HG03095 (cell line): Measurements from ENCODE around the gene THRA.

Source experiments
- ATAC-seq: cut with Tn5 transposase; IDR thresholded peaks from one replicate; pipeline ENCODE4 v1.9.1; 2021; ENCODE audit warnings: moderate library complexity; ENCODE audit not compliant: unreplicated experiment

Gene THRA

GRCh38 chr17:40062329-40063186 lies at the start of gene THRA:
THRA (plus strand) TSS chr17:40062965; CDS start chr17:40074489, 11,524 bp downstream.
- peak; percentile 51 for ATAC-seq

- no peak for ATAC-seq
These were observed 48.3 kb upstream of the THRA start for GRCh38 chr17:40014375-40014980.

- no peak for ATAC-seq
These were observed 47.5 kb upstream of the THRA start, which contains the start of gene CSF3 for GRCh38 chr17:40015005-40015997. CSF3 (plus strand) TSS chr17:40015440; CDS start chr17:40015475, 35 bp downstream.

GRCh38 chr17:40015998-40016985 lies 46.5 kb upstream of the THRA start:
- ATAC-seq: no peak

GRCh38 chr17:40017422-40018080 lies 45.2 kb upstream of the THRA start:
- ATAC-seq: no peak

GRCh38 chr17:40018211-40019121 lies 44.3 kb upstream of the THRA start:
- no peak for ATAC-seq

- ATAC-seq: no peak
These were observed 43.4 kb upstream of the THRA start for GRCh38 chr17:40019140-40019991.

- ATAC-seq: no peak
These were observed 42.6 kb upstream of the THRA start for GRCh38 chr17:40020146-40020545.

GRCh38 chr17:40021451-40021971 lies 41.3 kb upstream of the THRA start:
- no peak for ATAC-seq

- no peak for ATAC-seq
These were observed 40.3 kb upstream of the THRA start for GRCh38 chr17:40022497-40022896.

- ATAC-seq: no peak
These were observed 39.7 kb upstream of the THRA start for GRCh38 chr17:40022961-40023541.

- no peak for ATAC-seq
These were observed 39.0 kb upstream of the THRA start for GRCh38 chr17:40023590-40024292.

- no peak for ATAC-seq
These were observed 37.9 kb upstream of the THRA start for GRCh38 chr17:40024901-40025300.

- ATAC-seq: no peak
These were observed 37.2 kb upstream of the THRA start for GRCh38 chr17:40025559-40025958.

- ATAC-seq: no peak
These were observed 36.6 kb upstream of the THRA start for GRCh38 chr17:40025991-40026815.
